Activated CD4-positive, alpha-beta T cell treated with anti-CD3 and anti-CD28 coated beads, Interleukin-2, Interleukin-6, amounts not matched to agents 100 ng/mL and 50 ng/mL, durations not matched to agents 16 hours and 8 hours (primary cell): ENCODE data around the gene FALEC.

ENCODE experiments used
- DNase-seq: peaks from one replicate; pipeline ENCODE4 v3.0.0-alpha.2; 2020

Gene FALEC

DNA sequence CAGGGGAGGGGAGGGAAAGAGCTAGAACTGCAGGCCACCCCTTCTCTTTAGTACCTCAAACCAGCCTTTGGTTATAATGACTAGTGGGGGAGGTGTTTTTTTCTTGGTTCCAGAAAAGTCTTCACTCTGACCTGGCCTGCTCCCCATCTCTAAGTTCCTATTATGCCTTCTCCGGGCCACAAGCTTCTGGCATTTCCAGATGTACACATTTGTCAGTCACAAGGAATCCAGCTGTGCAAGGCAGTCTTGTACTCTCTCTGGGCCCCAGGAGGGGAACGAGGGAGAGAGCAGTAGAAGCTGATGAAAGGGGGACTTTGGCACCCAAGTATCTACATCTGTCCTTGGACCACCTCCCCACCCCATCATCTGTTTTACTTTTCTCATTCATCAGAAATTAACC lies 2.7 kb upstream of the FALEC start:
- DNase-seq = no peak

DNA sequence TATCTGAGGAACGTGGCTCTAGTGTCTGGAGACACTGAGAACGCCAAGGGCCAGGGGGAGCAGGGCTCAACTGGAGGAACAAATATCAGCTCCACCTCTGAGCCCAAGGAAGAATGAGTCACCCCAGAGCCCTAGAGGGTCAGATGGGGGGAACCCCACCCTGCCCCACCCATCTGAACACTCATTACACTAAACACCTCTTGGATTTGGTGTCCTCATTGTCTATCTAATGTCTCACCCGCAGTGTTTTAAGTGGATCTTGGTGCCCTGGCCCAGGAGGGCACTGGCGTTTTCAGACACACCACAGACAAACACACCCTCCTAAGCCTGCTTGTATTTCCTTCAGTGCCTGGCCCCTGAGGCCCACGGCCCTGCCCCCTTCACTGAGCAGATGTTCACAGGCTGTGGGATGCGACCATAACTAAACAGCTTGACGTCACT lies 2.2 kb upstream of the FALEC start:
- DNase-seq = no peak

DNA sequence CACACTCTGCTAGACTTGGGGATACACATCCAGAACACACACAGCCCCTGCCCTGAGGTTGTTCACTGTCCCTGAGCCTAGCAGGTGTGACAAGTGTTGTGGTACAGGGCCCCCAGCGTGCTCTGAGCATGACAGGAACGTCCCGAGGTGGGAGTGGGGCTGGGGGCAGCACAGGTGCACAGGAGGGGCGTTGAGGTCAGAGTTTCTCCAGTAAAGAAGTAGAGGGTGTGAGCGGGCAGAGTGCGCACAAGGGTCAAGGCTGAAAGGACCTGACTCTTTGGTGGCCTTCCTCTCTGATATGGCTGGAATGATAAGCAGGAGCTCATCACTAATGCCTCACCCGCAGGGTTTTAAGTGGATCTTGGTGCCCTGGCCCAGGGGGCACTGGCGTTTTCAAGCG lies 1.3 kb upstream of the FALEC start:
- DNase-seq = no peak

DNA sequence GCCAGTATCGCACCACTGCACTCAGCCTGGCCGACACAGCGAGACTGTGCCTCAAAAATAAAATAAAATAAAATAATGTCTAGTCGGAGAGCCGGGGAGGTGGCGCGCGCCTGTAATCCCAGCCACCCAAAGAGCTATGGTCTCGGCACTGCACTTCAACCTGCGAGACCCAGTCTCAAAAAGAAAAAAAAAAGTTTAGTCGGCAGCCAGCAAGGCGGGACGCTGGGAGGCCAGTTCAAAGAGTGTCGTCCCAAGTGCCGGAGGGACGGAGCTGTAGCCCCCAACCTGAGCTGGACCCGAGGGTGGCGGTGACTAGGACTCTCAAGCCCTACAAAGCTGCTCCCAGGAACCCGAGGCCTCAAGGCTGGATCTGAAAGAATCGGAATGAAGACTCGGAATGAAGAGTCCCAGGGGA lies 632 bp upstream of the FALEC start:
- DNase-seq = no peak

DNA sequence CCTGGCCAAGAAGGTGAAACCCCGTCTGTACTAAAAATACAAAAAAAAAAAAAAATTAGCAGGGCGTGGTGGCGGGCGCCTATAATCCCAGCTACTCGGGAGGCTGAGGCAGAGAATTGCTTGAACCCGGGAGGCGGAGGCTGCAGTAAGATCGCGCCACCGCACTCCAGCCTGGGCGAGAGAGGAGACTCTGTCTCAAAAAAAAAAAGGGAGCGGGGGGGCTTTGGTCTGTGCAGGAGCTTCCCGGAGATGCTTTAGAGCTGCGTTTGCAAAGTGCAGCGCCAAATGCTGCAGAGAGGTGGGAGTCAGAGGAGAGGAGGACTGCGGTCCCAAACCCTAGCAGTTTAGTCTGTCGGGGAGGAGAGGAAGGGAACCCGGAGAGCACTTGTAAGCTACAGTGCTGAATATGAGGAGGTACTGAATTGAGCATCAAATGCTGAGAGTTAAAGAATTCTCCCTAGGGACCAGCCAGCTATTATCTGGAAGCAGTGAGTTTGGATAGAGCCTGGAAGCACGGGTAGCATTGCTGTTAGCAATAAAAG lies 569 bp downstream of the FALEC start:
- no peak for DNase-seq

DNA sequence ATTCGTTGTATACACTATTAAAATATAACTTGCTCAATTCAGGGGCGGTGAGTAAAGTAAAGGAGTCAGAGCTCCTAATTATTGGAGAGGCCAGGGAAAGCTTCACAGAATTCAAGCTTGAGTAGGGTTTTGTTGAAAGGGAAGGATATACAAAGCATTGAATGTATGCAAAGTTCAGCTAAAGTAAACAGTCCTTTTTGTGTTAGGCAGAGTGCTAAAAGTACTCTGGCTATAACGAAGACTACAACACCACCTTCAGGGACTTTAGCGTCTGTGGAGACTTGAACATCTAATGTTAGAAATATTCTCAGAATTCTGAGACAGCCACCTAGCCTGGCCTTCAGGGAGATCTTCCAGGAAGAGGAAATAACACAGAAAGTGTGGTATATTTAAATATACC lies 1.1 kb downstream of the FALEC start:
- no peak for DNase-seq

DNA sequence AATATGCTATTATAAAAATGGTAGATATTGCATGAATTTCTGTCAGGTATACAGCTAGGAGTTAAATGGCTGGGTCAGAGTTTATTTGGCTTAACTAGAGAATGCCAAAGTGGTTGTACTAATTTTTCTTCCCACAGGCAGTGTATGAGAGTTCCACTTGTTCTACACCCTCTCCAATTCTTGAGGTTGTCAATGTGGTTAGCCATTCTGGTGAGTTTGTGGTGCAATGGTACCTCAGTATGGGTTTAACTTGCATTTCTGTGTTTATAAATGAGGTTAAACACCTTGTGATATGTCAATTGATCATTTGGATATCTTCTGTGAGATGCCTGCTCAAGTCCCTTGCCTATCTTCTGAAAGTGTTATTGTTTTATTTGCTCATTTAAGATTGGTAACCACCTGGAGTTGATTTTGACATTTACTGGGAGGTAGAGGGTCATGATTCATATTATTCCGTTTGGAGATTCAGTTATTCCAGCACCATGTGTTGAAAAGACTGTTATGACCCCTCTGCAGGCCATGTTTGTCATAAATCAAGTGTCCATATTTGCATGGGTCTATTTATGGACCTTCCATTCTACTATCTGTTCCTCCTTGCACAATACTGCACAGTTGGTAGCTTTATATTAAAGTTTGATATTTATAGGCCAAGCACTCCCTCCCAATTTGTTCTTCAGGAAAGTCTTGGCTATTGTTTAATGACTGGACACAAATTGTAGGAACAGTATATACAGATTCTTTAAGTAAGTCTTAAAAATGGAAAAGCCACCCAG lies 5.8 kb downstream of the FALEC start:
- DNase-seq = no peak

DNA sequence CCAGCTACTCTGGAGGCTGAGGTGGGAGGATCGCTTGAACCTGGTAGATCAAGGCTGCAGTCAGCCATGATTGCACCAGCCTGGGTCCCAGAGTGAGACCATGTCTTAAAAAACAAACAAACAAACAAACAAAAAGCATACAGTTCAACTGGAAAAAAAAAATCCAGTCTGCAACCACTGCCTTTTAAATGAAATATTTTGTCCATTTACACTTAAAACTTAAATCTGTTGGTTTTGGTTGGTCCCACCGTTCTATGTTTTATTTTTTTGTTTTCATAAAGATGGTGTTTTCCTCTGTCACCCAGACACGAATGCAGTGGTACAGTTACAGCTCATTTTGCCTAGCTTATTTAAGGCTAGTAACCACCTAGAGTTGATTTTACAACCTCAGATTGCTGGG lies 9.8 kb downstream of the FALEC start:
- DNase-seq = no peak

DNA sequence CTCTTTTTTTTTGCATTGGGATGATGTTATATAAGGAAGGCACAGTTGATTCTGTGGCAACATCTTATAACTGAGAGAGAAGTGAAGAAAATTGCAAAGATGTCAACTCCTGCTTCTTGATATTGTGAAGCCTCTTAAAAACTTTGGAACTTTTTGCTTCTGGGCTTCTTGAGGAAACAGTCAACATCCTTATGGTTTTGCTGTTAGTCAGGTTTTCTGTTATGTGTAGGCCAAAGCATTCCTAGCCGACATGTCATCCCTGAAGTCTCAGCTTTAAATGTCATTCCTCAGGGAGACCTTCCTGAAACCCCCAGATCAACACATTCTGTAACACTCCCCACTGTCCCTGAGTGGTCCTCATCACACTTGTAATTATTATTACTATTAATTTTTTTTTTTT lies 12.6 kb downstream of the FALEC start:
- no peak for DNase-seq

DNA sequence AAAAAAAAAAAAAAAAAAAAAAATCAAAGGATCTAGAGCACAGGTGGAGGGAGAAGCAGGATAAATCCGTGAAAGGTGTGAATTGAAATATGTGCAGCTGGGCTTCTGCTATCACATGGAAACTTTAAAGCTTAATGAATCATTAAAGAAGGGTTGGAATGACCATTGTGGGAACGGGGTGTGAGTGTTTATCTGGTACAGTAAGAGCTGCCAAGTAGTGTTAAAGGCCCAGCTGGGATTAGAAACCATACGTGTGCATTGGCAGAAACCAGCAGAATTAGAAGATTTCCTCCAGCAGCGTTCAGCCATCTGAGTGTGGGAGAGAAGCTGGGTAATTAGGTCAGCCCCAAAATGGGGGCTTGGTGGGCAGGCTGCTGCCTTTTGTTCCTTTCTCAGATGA lies 13.5 kb downstream of the FALEC start:
- no peak for DNase-seq

DNA sequence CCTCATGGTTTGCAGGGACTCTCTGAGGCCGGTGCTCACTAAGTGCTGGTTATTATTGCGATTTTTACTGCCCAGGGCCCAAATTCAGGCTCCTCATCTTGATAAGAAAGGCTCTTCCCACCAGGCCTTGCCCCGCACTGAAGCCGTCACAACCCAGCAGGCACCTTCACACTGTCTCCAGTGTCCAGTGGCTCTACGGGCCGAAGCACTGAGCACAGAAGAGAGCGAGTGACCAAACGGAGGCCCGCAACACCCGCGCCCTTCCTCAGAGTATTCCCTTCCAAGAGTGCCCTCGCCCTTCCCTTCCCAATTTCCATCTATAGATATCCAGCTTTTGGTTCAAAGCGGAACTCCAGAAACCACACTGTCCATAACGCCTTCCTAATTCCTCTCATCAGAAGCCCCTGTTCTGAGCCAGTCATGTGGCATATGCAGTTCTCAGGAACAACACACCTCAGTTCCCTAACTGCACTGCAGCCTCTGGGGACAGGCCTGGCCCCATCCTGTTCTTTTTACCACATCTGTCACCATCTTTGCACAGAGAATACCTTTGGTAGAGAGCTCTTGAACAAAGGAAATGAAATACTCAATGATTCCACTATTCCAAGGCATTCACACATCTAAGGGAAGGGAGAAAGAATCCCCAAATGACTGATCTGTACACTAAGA lies 15.1 kb downstream of the FALEC start:
- no peak for DNase-seq

DNA sequence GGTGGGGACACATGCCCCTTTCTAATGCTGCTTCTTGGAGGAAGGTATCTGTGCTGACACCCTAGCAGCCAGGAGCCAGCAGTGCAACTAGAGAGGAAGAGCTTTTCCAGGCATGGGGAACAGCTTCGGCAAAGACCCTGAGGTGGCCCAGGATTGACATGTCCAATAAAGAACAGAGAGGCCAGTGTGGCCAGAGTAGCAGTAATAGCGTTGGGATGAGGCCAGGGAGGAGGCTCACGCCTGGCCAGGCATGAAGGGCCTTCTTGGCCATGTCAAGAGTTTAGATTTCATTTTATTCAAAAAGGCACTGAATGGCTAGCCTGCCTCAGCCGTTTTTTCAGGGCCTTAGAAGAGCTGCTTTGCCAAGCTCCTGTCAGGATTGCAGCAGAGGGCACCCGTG lies 17.3 kb downstream of the FALEC start:
- no peak for DNase-seq

DNA sequence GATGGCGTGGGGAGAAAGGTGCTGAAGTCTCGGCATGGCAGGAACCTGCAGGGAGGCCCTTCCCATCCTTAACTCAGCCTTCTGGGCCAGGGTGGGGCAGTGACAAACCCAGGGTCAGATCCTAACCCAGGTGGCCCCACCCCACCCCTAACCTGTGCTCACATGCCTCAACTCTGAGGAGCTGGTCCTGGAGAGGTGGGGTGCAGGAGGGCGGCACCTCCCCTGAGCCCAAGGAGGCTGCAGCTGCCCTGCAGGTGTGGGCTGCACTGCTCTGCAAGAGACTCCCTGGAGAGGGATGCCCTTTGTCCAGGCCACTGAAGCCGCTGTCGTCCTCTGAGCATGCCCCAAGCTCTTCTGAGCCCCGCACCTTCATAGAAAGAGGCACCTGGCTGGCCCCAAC lies 18.4 kb downstream of the FALEC start:
- no peak for DNase-seq

DNA sequence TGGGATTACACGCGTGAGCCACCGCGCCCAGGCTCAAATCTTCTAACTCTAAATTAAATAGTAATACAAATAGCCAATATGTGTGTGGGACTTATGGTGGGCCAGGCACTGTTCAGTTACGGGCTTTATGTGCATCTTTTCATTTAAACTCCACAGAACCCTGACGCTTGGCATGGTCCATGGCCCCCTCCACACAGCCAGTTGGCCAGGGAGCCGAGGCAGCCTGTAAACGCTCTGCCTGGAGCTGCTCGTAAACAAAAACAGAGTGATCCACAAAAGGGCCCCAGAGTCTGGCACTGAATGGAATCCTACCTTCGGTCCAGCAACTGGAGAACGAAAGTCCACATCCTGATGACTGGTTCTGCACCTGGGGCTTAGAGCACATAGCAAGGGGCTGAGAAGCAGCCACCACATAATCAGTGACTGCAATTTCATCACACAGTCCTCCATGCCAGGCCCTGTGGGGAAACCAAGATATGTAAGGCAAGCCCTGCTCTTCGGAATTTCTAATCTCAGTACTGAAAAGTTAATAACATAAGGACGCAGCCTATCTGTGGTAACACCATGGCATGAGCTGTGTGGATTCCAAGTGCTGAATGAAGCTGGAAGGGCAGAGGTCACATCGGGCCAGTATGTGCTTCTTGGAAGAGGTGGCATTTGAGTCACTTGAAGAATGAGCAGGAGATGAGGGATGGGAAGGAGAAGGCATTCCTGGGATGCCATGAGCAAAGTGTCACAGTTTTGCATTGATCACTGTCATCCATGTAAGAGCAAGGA lies 20.1 kb downstream of the FALEC start:
- no peak for DNase-seq

DNA sequence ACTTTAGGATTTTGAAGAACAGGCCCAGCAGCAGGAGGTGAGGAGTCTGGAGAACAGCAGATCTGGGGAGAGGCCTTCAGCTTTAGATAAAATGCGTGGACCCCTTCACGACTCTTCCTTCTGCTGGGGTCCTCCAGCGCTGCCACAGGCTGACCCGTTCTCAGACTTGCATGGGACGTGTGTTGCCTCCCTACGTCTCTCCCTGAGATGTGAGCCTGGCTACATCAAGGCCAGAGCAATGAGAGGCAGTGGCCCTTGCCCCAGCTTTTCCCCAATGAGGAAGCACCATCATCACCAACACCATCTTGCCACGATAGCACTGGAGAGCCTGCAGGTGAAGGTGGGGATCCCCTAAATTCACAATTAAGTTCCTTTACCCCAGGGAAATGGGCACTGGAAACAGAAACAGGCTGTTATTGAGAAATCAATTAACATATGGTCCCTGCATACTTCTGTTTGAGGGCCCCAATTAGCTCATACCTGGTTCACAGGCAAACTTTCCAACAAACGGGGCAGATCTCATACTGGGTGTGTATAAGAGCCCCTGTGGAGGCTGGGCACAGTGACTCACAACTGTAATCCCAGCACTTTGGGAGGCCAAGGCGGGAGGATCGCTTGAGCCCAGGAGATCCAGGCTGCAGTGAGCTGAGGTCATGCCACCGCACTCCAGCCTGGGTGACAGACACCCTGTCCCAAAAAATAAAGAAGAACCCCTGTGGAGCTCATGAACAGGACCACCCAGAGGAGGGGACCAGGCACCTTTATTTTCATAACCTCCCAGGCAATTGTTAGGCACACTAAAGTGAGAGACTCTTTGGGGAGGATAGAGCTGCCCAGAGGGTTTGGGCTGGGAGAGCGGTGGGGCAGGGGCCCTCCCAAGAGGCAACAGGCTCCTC lies 21.5 kb downstream of the FALEC start:
- no peak for DNase-seq

DNA sequence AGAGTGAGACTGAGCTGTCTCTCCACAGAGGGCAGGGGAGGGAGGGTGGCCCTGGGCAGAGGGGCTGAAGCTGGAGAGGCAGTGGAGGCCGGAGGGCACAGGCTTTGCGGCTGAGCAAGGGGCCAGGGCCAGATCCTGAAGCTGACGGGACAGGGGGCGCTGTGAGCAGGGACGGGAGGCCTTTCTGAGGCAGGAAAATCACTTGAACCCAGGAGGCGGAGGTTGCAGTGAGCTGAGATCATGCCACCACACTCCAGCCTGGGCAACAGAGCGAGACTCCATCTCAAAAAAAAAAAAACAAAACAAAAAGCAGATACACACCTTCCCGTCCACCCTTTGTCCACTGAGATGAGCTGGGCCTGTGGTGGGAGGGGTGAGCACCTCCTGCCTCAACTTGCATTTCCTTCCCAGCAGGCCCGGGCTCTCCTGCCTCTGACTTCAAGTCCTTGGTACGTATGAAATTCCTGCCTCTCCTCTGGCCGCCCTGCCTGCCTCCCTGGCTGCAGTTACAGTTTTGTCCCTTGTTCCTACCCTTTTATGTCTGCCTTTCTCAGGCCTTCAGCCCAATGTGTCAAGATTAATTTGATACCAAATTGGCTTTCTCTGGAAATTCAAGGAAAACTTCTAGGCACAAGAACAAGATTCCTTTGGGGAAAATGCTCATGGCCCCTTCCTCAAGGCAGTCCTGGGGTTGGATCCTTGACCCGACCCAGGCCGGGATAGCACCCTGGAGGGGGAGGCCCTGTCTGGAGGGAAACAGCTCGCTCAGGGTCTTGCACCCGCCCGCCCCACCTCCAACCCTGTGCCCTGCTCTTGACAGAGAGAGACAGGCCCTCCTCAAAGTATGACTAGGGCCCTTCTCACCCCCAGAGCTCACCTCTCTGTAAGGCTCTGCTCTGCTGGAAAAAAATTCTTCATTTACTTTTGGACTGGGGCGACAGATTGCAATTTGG lies 22.5 kb downstream of the FALEC start:
- DNase-seq = no peak

DNA sequence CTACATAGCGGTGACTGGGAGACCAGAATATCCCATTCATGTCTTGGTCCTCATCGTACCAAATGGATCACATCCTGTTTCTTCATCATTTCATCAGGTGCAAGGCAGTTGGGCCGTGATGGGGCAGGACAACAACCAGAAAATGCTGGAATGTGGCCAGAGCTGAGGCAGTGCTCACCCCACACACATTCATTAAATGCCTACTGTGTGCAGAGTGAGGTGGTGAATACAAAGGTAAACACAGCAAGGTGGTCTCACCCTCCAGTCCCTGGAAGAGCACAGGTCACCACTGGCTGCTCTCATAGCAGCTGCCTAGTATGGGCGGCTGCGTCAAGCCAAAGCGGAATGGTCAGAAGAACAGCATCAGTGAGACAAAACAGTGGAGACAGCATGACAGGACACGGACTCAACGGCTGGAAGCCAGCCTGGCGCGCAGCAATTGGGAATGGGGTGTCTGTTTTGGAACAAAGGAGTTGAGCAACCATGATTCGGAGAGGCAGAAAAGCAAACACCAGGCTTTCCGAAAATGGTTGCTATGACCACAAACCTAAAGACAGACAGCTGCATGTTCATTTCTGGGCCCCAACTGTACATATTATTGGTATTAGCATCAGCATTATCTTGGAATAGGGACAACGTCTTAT lies 28.1 kb downstream of the FALEC start:
- no peak for DNase-seq

DNA sequence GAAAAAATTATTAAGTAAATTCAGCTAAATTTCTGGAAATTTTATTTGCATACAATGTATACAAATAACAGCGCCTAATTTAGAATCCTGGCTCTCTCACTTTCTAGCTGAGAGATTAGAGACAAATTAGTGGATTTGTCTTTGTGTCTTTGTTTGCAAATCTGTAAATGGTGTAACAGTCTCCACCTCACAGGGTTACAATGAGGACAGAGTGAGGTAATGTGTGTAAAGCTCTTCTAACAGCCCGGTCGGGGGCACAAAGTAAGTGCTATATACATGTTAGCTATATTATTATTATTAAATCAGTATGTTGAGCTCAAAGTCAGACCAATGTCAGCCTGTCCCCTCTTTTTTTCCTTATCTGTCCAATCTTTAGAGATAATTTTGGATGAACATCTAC lies 28.7 kb downstream of the FALEC start:
- DNase-seq = no peak

DNA sequence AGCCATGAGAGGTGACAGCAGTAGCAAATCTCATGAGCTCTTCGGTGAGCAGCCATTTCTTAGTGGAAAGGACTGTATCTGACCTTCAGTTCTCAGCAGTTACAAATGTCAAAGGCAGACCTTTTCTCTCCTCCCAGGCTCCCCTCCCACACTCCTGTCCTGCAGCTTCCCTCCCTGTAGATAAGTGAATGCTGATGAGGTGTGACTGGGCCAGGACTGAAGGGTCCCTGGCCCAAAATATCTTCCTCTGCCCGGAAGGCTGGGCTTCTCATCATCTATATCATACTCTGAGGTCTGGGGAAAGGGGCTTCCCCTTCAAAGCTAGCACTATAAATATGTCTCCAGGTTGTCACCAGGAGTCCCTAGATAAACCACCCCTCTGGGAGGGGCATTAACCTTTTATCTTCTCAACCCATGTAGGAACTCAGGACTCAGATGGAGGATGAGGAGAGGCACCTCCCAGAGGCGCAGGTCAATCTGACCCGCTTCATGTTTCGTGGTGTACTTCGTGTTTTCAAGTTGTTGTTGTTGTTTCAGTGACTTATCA lies 30.0 kb downstream of the FALEC start:
- no peak for DNase-seq

DNA sequence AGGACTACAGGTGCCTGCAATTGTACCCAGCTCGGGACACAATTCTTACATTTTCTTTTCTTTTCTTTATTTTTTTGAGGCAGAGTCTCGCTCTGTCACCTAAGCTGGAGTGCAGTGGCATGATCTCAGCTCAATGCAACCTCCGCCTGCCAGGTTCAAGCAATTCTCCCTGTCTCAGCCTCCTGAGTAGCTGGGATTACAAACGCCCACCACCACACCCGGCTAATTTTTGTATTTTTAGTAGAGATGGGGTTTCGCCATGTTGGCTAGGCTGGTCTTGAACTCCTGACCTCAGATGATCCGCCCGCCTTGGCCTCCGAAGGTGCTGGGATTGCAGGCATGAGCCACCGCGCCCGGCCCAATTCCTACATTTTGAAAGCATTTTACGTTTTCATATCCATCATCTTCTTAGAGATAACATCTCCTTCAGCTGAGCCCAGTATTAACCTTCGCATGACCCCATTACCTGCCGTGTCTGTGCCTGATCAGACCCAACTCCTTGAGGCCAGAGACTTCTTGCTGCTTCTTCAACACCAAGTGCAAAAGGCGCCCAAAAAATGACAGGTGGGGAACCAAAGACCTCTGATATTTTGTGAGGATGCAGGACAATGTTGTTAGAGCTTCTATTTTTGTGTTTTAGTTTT lies 30.9 kb downstream of the FALEC start:
- no peak for DNase-seq
